Adrenal gland (tissue), 12 donors: ENCODE measurements around the gene SYNPO. TPM values are rescaled to one million over a fixed set of nuclear protein-coding genes. Genes with fewer than 3 reads are reported as not detected.

Experiments
- DNase-seq, 7 donors: peaks; one replicate each; pipeline ENCODE4 v3.0.0-alpha.2; 2019 to 2020
- H3K27ac ChIP-seq, 5 donors: fragments of 200-600 bp; sonication (generic) in 4 of 5; 1 replicate in 3 of 5; 2 replicates in 2 of 5; pipeline versions ENCODE4 v1.5.1 to v1.8.0; 2016 to 2020; ENCODE audit warnings: mild to moderate bottlenecking in 1 of 5
- H3K27me3 ChIP-seq: fragments of 200-600 bp; 2 replicates; pipeline ENCODE4 v1.8.0; 2021
- H3K36me3 ChIP-seq, 2 donors: fragments of 200-600 bp; replicated peaks in 1 of 2; 1 replicate in 1 of 2; 2 replicates in 1 of 2; pipeline versions ENCODE4 v1.5.1 to v1.8.0; 2018 to 2022
- H3K4me1 ChIP-seq, 2 donors: fragments of 200-600 bp; replicated peaks in 1 of 2; 1 replicate in 1 of 2; 2 replicates in 1 of 2; pipeline versions ENCODE4 v1.5.1 to v1.8.0; 2018 to 2021
- H3K4me3 ChIP-seq, 4 donors: fragments of 200-600 bp; sonication (generic) in 3 of 4; one replicate each; pipeline ENCODE4 v1.5.1; 2016 to 2018
- H3K9me3 ChIP-seq, 3 donors: fragments of 200-600 bp; sonication (generic) in 1 of 3; replicated peaks in 1 of 3; 1 replicate in 2 of 3; 2 replicates in 1 of 3; pipeline versions ENCODE4 v1.5.1 to v1.8.0; 2016 to 2021
- POLR2A ChIP-seq, 2 donors: fragments of 450-650 bp; IDR thresholded peaks; one replicate each; pipeline ENCODE4 v1.6.1; 2017; ENCODE audit warnings: antibody characterized with exemption in 2 of 2, mild to moderate bottlenecking in 2 of 2, moderate library complexity in 1 of 2
- WGBS, 4 donors: extraction: QIAGEN DNeasy Blood & Tissue Kit in 2 of 4; methylation state at CpG; one replicate each; pipeline versions ENCODE4 v1.1.5 to v1.1.7; 2013 to 2017; 5-methylcytosine and 5-hydroxymethylcytosine counted together
- intact Hi-C, 2 donors: fragments of 100-400 bp; cut with DNase I; formaldehyde crosslinking; loops; one replicate each; pipeline versions ENCODE4 v1.14.1 to v1.15.0; 2022 to 2023
- polyA plus RNA-seq, 3 donors: library from polyadenylated mRNA; stranded (reverse); fragments of 200-250 nt in 2 of 3; fragments of 350-450 nt in 1 of 3; fragmentation: Illumina TruSeq in 1 of 3; extraction: RNeasy Lipid Tissue Mini Kit (QIAGEN cat#74804) in 1 of 3; gene quantifications; one replicate each; pipeline ENCODE4 v1.2.3, GENCODE V29; 2013 to 2014
- total RNA-seq, 9 donors: library from RNA; depleted of rRNA in 4 of 9; stranded (reverse); fragments of >200 nt in 4 of 9; fragments of 120-200 nt in 1 of 9; fragmentation: NEBNext Ultra II Directional in 1 of 9; extraction: Animal tissue kit (Norgen Biotek cat#: 25700) in 1 of 9; gene quantifications; one replicate each; pipeline versions ENCODE4 v1.1.0 to v1.2.4, GENCODE V29; 2013 to 2023
- TF ChIP-seq, protein P1 (sequence below), 6 experiments: fragments of 450-650 bp in 4 of 6; fragments of 200-600 bp in 2 of 6; sonication (generic) in 1 of 6; IDR thresholded peaks; 1 replicate in 5 of 6; 2 replicates in 1 of 6; pipeline versions ENCODE4 v1.5.1 to v1.8.0; 2016 to 2021; ENCODE audit warnings: antibody characterized with exemption in 6 of 6, mild to moderate bottlenecking in 2 of 6, moderate library complexity in 1 of 6
- donor health status: healthy with polysubstance abuse.
- donor health status: Bipolar disorder and iron deficiency.
- donor health status: DM: yes; HTN: yes; CAD: no.
- donor health status: DM: no; HTN: no; CAD: no.
- donor health status: DM: no; HTN: no; CAD: no.
- donor health status: DM: yes; HTN: yes; CAD: no.

SYNPO gene
- total and polyA plus RNA-seq, 12 donors = 10.0 to 293 (median 104) TPM

- Histone ChIP-seq H3K4me1 (peaks cover 56 to 83% of the 10 kb centered on the region in 2 donors), H3K4me3 (no peak overlapping the region)
These were observed 11.4 kb upstream of the SYNPO start for GRCh38 chr5:150628936-150629485.

DNA sequence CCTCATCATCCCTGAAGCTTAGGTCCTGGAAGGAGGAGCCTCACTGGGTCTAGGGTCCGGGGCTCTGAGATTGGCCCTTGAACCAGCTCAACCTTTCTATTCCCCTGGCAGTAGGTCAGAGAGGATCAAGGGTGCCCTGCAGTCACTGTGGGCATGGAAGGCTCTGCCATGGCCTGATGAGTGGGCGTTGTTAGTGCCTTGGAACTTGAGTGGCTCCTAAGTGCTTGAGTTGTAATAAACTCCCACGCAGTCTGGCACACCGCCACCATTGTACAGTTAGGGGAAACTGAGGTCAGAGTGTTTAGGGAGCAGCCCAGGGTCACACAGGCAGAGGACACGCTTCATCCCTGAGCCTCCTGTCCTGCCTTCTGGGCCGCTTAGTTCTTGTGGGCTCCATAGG, 10.4 kb upstream of the SYNPO start:
- no peak for TF ChIP-seq POLR2A (IDR thresholded peaks at IDR 0.05)
- TF ChIP-seq, protein P1, sequence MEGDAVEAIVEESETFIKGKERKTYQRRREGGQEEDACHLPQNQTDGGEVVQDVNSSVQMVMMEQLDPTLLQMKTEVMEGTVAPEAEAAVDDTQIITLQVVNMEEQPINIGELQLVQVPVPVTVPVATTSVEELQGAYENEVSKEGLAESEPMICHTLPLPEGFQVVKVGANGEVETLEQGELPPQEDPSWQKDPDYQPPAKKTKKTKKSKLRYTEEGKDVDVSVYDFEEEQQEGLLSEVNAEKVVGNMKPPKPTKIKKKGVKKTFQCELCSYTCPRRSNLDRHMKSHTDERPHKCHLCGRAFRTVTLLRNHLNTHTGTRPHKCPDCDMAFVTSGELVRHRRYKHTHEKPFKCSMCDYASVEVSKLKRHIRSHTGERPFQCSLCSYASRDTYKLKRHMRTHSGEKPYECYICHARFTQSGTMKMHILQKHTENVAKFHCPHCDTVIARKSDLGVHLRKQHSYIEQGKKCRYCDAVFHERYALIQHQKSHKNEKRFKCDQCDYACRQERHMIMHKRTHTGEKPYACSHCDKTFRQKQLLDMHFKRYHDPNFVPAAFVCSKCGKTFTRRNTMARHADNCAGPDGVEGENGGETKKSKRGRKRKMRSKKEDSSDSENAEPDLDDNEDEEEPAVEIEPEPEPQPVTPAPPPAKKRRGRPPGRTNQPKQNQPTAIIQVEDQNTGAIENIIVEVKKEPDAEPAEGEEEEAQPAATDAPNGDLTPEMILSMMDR (IDR thresholded peaks at IDR 0.05) = no peak
- intact Hi-C loops = no loop called here
- WGBS, 4 donors = 82 to 84% (median 83%) methylated on average over 4 to 6 of the region's 6 CpGs

More at GRCh38 chr5:150628936-150629485, 11.4 kb upstream of the SYNPO start:
- WGBS, 4 donors = 80 to 91% (median 86%) methylated on average over 11 to 12 of the region's 12 CpGs
- Histone ChIP-seq H3K27ac (peak overlapping the region in 4 of 5 donors; percentile 39 to 97 (median 76)), H3K27me3 (no peaks in the 10 kb centered on the region), H3K36me3 (no peaks in the 10 kb centered on the region), H3K9me3 (no peaks in the 10 kb centered on the region)
- intact Hi-C loops = no loop called here
- no peak for TF ChIP-seq POLR2A (IDR thresholded peaks at IDR 0.05)
- TF ChIP-seq, protein P1 (IDR thresholded peaks at IDR 0.05) = no peak
- peak in 2 of 7 donors; percentile 14 to 31 for DNase-seq

GRCh38 chr5:150630461-150631325, 9.8 kb upstream of the SYNPO start:
- Histone ChIP-seq H3K27me3 (no peaks in the 10 kb centered on the region), H3K4me1 (peaks cover 59 to 82% of the 10 kb centered on the region in 2 donors), H3K9me3 (no peaks in the 10 kb centered on the region), H3K27ac (peak overlapping the region in 3 of 5 donors; percentile 65 to 97 (median 75)), H3K4me3 (no peak overlapping the region), H3K36me3 (no peaks in the 10 kb centered on the region)
- peak in 3 of 7 donors; percentile 19 to 37 (median 23) for DNase-seq
- 30 to 63% (median 61%) methylated on average over 5 to 9 of the region's 9 CpGs for WGBS, 4 donors
- TF ChIP-seq, protein P1 (IDR thresholded peaks at IDR 0.05) = no peak
- TF ChIP-seq POLR2A (IDR thresholded peaks at IDR 0.05) = peak in 1 of 2 donors; percentile 13
- intact Hi-C loops = no loop called here

More for the DNA sequence above, 10.4 kb upstream of the SYNPO start:
- Histone ChIP-seq H3K9me3 (no peaks in the 10 kb centered on the region), H3K27ac (peak overlapping the region in 3 of 5 donors; percentile 65 to 97 (median 75)), H3K36me3 (no peaks in the 10 kb centered on the region), H3K4me3 (no peak overlapping the region), H3K27me3 (no peaks in the 10 kb centered on the region), H3K4me1 (peaks cover 59 to 82% of the 10 kb centered on the region in 2 donors)
- DNase-seq = peak in 2 of 7 donors; percentile 15 to 41

- TF ChIP-seq POLR2A (IDR thresholded peaks at IDR 0.05) = no peak
- TF ChIP-seq, protein P1 (IDR thresholded peaks at IDR 0.05) = no peak
- peaks cover 59 to 82% of the 10 kb centered on the region in 2 donors for H3K4me1 ChIP-seq
- H3K27me3 ChIP-seq = no peaks in the 10 kb centered on the region
- WGBS, 4 donors = 81 to 95% (median 86%) methylated on average over 6 of the region's 6 CpGs
- H3K4me3 ChIP-seq = no peak overlapping the region
- H3K27ac ChIP-seq = peak overlapping the region in 3 of 5 donors; percentile 65 to 97 (median 75)
- no peaks in the 10 kb centered on the region for H3K36me3 ChIP-seq
- no peak for DNase-seq
- H3K9me3 ChIP-seq = no peaks in the 10 kb centered on the region
- intact Hi-C loops = no loop called here
These were observed 9.1 kb upstream of the SYNPO start for GRCh38 chr5:150631326-150631701.
